NCI-H1436 (cell line): ENCODE measurements around the gene TNN.

Experiments
- DNase-seq: peaks from one replicate; lab custom pipeline; 2025; lab: John Stamatoyannopoulos, UW

Gene TNN

GRCh38 chr1:175176246-175176645 is 108.6 kb downstream of the TNN start:
- no peak for DNase-seq

- DNase-seq = no peak
Observed at GRCh38 chr1:175178056-175178455, 110.4 kb downstream of the TNN start.

GRCh38 chr1:175178456-175178855 is 110.8 kb downstream of the TNN start:
- DNase-seq = no peak

GRCh38 chr1:175179837-175180590 is 112.4 kb downstream of the TNN start:
- no peak for DNase-seq

GRCh38 chr1:175182201-175182746 is 114.6 kb downstream of the TNN start:
- no peak for DNase-seq

- DNase-seq = no peak
Observed at GRCh38 chr1:175183586-175183985, 116.0 kb downstream of the TNN start.

- DNase-seq = no peak
Observed at GRCh38 chr1:175185903-175186302, 118.3 kb downstream of the TNN start.

- no peak for DNase-seq
Observed at GRCh38 chr1:175186433-175187160, 119.0 kb downstream of the TNN start.

- no peak for DNase-seq
Observed at GRCh38 chr1:175188936-175189335, 121.3 kb downstream of the TNN start.

GRCh38 chr1:175191659-175192058 is 124.0 kb downstream of the TNN start:
- DNase-seq = no peak

- no peak for DNase-seq
Observed at GRCh38 chr1:175192111-175192629, 124.5 kb downstream of the TNN start.

GRCh38 chr1:175192630-175193526 is 125.2 kb downstream of the TNN start, which contains the start of gene KIAA0040:
Gene KIAA0040, minus strand, starts transcription at chr1:175192776. Its CDS starts 31,763 bp downstream, at chr1:175161013.
- DNase-seq = peak; percentile 6

- DNase-seq = no peak
Observed at GRCh38 chr1:175193527-175193910, 125.9 kb downstream of the TNN start.

GRCh38 chr1:175195281-175195680 is 127.6 kb downstream of the TNN start:
- DNase-seq = no peak

GRCh38 chr1:175195798-175196197 is 128.2 kb downstream of the TNN start:
- no peak for DNase-seq

- DNase-seq = no peak
Observed at GRCh38 chr1:175197531-175197930, 129.9 kb downstream of the TNN start.
